GM19328 (cell line): Measurements from ENCODE around the gene SFI1.
"Not testable (repeated sequence)": the region's sequence is repeated elsewhere in the genome, so short reads cannot be mapped to it uniquely, and the experiment has no call there.

Experiments
- ATAC-seq: cut with Tn5 transposase; IDR thresholded peaks from one replicate; pipeline ENCODE4 v1.9.1; 2021; ENCODE audit warnings: mild to moderate bottlenecking, moderate library complexity; ENCODE audit not compliant: unreplicated experiment

Gene SFI1

DNA sequence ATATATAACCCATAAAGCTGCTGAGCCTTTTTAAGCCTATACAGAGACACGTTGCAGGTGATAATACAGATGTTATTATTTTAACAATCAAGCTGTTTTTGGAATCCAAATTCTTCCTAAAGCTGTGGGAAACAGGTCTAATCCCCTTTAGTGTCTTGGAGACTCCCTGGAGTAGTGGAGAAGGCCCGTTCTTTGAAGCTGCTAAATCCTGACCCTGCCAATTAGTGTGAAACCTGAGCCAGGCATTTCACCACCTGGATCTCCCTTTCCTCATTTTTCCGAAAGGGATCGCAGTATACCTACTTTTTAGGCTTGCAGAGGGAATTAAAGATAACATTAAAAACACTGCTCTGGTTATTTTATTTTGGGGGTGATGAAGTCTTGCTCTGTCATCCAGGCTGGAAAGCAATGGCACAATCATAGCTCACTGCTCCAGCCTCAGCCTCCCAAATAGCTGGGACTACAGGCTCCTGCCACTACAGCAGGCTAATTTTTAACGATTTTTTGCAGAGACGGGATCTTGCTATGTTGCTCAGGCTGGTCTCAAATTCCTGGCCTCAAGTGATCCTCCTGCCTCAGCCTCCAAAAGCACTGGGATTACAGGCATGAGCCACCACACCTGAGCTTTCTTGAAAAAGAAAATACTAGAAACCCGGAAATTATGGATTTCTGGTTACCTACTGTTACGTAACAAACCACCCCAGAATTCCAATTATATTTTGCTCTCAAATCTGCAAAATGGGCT is 4.9 kb upstream of the SFI1 start:
- ATAC-seq, result no peak

- no peak for ATAC-seq
Observed at GRCh38 chr22:31492151-31492550, 4.2 kb upstream of the SFI1 start.

GRCh38 chr22:31493355-31493754 is 3.0 kb upstream of the SFI1 start:
- ATAC-seq, result not testable (repeated sequence)

DNA sequence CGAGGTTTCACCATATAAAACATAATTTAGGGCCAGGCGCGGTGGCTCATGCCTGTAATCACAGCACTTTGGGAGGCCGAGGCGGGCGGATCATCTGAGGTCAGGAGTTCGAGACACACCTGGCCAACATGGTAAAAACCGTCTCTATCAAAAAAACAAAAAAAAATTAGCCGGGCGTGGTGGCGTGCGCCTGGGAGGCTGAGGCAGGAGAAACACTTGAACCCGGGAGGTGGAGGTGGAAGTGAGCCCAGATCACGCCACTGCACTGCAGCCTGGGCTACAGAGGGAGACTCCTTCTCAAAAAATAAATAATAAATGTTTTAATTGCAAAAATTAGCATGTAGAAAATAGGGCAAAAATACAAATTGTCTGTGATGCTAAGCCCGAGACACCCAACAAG is 993 bp upstream of the SFI1 start:
- ATAC-seq, result no peak

DNA sequence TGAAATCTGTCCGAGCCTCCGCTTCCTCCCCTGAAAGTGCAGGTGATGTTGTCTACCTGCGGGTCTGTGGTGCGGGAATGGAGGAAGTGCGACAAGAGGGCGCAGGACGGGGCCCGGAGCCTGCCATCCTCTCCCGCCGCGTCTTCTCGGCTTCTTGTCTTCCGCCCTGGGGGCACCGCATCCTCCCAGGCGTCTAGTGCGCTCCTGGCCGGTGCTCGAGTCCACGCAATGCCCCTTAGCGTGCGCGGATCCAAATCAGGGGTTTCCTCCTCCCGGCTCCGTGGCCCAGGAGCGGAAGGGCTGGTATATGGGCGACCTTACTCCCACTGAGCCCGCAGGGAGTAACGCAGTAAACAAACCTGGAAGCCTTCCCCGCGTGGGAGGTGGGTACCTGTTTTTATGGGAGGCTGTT is 405 bp downstream of the SFI1 start:
- peak; percentile 12 for ATAC-seq

DNA sequence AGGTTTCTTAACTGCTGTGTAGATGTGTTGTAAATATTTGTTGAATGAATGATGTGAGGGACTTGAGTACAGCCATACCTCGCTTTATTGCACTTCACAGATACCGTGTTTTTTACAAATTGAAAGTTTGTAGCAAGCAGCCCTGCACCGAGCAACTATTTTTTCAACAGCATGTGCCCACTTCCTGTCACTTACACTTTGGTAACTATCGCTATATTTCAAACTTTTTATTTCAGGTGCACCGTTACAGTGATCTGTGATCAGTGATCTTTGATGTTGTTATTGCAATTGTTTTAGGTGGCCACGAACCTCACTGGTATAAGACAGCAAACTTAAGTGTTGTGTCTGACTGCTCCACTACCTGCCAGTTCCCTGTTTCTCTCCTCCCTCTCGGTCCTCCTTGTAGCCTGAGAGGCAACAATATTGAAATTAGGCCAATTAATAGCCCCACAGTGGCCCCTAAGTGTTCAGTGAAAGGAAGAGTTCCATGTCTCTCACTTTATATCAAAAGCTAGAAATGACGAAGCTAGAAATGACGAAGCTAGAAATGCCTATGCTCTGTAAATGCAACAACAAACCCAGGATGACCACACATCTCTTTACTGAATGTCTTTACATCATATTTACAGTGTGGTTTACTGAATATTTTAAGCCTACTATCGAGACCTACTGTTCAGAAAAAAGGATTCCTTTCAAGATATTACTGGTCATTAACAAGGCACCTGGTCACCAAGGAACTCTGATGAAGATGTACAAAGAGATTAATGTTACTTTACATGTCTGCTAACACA is 1.0 kb downstream of the SFI1 start:
- ATAC-seq, result no peak

DNA sequence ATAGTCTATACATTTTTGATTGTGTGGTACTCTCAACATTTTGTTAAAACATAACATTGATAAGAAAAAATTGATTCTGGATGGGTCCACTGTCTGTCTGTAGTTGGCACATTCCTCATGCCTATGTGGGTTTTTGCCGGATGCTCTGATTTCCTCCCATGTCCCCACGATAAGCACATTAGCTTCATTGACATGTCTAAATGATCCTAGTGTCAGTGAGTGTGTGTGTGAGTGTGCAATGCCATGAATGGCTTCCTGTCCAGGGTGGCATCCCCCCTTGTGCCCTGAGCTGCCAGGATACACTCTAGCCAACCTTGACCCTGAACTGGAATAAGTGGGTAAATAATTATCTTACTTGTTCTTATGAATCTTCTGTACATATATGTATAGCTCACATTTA is 5.4 kb downstream of the SFI1 start:
- no peak for ATAC-seq

- no peak for ATAC-seq
Observed at GRCh38 chr22:31503211-31503964, 7.1 kb downstream of the SFI1 start.

- no peak for ATAC-seq
Observed at GRCh38 chr22:31504282-31504681, 7.9 kb downstream of the SFI1 start.

GRCh38 chr22:31507517-31507916 is 11.2 kb downstream of the SFI1 start:
- not testable (repeated sequence) for ATAC-seq

DNA sequence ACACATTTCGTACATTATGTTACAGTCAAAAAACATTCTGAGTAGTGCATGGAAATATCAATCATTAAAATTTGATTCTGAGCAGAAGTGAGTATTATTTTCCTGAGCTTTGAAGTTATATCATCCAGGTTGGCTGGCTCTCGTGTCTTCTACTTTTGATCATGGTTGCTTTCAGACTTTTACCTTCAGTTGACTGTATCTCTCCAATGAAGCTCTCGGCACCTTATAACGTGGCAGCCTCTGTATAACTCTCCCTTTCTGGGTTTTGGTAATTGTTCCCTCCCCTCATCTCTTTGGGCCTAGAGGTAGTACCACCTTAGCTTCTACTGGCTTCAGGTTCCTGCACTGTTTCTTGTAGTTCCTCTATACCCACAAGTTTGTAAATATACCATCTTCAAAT is 12.2 kb downstream of the SFI1 start:
- ATAC-seq, result no peak

DNA sequence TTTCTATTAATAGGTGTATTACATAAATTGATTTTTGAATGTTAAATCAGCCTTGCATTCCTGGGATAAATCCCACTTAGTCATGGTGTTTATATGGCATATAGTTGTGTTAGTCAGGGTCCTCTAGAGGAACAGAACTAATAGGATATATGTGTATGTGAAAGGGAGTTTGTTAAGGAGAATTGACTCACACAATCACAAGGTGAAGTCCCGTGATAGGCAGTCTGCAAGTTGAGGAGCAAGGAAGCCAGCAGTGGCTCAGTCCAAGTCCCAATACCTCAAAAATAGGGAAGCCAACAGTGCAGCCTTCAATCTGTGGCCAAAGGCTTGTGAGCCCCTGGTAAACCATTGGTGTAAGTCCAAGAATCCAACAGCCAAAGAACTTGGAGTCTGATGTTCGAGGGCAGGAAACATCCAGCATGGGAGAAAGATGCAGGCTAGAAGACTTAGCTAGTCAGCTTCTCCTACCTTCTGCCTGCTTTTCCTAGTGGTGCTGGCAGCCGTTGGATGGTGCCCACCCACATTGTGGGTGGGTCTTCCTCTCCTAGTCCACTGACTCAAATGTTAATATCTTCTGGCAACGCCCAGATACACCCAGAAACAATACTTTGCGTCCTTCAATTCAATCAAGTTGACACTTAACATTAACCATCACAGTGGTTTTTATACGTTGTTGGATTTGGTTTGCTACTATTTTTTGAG is 12.9 kb downstream of the SFI1 start:
- no peak for ATAC-seq

DNA sequence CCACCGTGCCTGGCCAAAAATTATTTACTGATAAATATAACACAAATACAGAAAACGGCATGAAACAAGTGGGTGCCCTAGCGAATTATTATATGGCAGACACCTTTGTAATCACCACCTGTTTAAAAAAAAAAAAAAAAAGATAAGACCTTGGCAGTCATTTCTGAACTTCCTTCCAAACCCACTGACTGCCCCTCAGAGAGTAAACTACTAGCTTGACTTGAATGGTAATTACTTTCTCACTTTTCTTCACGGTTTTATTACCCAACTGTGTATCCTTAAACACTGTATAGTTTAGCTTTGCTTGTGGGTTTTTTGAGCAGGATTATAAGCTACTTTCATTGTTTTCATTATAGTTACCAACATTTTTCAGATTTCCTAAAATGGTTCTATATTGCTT is 23.7 kb downstream of the SFI1 start:
- no peak for ATAC-seq

GRCh38 chr22:31524132-31524531 is 27.8 kb downstream of the SFI1 start:
- not testable (repeated sequence) for ATAC-seq

GRCh38 chr22:31526270-31526669 is 29.9 kb downstream of the SFI1 start:
- no peak for ATAC-seq

DNA sequence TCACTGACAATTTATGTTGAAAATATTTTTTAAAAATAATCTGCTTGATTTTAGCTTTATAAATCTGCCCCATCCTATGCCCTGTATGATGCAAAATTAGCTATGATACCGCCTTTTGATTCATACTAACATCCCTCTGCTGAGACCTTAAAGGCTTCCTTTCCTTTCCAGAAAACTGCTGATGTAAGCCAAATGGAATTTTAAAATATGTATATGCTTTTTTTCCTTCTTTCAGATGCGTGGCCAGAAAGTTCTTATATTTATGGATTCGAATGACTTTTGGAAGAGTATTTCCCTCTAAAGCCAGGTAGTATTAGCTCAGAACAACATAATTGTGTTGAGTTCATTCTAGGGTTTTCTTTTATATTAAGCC is 34.5 kb downstream of the SFI1 start:
- no peak for ATAC-seq

- ATAC-seq, result no peak
Observed at GRCh38 chr22:31532060-31532459, 35.7 kb downstream of the SFI1 start.

- ATAC-seq, result no peak
Observed at GRCh38 chr22:31533374-31533773, 37.0 kb downstream of the SFI1 start.

GRCh38 chr22:31537019-31537535 is 40.7 kb downstream of the SFI1 start:
- ATAC-seq, result no peak

GRCh38 chr22:31538815-31539214 is 42.5 kb downstream of the SFI1 start:
- ATAC-seq, result no peak

DNA sequence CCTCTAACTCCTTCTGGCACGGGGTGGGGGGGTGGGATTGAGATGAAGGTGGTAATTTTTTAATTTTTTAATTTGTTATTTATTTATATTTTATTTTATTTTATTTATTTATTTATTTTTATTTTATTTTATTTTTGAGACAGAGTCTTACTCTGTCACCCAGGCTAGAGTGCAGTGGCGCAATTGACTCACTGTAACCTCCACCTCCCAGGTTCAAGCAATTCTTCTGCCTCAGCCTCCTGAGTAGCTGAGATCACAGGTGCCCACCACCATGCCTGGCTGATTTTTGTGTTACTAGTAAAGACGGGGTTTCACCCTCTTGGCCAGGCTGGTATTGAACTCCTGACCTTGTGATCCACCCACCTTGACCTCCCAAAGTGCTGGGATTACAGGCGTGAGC is 43.8 kb downstream of the SFI1 start:
- ATAC-seq, result not testable (repeated sequence)
